ENCODE data around the gene TENM4. TPM values are rescaled to one million over a fixed set of nuclear protein-coding genes. Genes with fewer than 3 reads are reported as not detected.

The TENM4 gene
- total and polyA plus RNA-seq, 10 of the 15 experiments (the other 5 are each of a cell fraction or from before 2014, with no cell fraction given): 0.03 to 0.12 (median 0.06) TPM; not detected in 7

- no peak overlapping the region for H3K4me3 ChIP-seq
- in situ Hi-C loops (cut with MboI): no loop called here
- H3K79me2 ChIP-seq (ENCODE audit: control insufficient read depth, insufficient read depth, low read length): no peaks in the 10 kb centered on the region
- ChIA-PET CTCF (no interaction called here), RAD21 (ENCODE audit: unreplicated experiment) (no interaction called here), POLR2A (no interaction called here), SMC1A (ENCODE audit: uncharacterized antibody, unreplicated experiment) (no interaction called here)
- H3K4me2 ChIP-seq (ENCODE audit: control insufficient read depth, insufficient read depth): no peak overlapping the region
- no peaks in the 10 kb centered on the region for H3K4me1 ChIP-seq (ENCODE audit: control insufficient read depth, insufficient read depth, low read length)
- H4K20me1 ChIP-seq (ENCODE audit: control insufficient read depth, insufficient read depth): no peaks in the 10 kb centered on the region
- no peaks in the 10 kb centered on the region for H3K9me3 ChIP-seq (replicated peaks; ENCODE audit: control insufficient read depth, insufficient read depth, low read length)
- intact Hi-C loops (cut with micrococcal nuclease; ENCODE audit: unreplicated experiment): no loop called here
- WGBS (ENCODE audit: insufficient coverage, insufficient replicate concordance, low lambda C conversion rate, missing lambda C conversion rate): 49% methylated on average over 23 of the region's 23 CpGs
- no peak overlapping the region for H2AFZ ChIP-seq (ENCODE audit: control insufficient read depth, low read depth, low read length)
- H3K36me3 ChIP-seq (ENCODE audit: control insufficient read depth in 2 of 2, insufficient read depth in 2 of 2, low read length in 1 of 2): no peaks in the 10 kb centered on the region
- no peak overlapping the region for H3K9ac ChIP-seq (ENCODE audit: control insufficient read depth, insufficient read depth, low read length)
- ATAC-seq (no peak), DNase-seq (ENCODE audit: low read depth, low spot score) (no peak), FAIRE-seq (no peak)
- no peaks in the 10 kb centered on the region for H3K27me3 ChIP-seq (replicated peaks in 1 of 2; ENCODE audit: control insufficient read depth in 2 of 2, insufficient read depth in 2 of 2, low read length in 1 of 2)
- H3K27ac ChIP-seq (ENCODE audit: control insufficient read depth, insufficient read depth): no peak overlapping the region
- BruUV-seq (replicated peaks): no TSS peak
- no peak for TF ChIP-seq KLF5 (IDR thresholded peaks at IDR 0.05; ENCODE audit: partially characterized antibody)
- TF ChIP-seq RFX5 (IDR thresholded peaks at IDR 0.05; ENCODE audit: low read depth, low read length): no peak
- TF ChIP-seq RELB (IDR thresholded peaks at IDR 0.05; ENCODE audit: low read depth): no peak
- no peak for TF ChIP-seq SPI1 (IDR thresholded peaks at IDR 0.05; ENCODE audit: borderline replicate concordance, insufficient read depth, low read depth, low read length)
- TF ChIP-seq BACH1 (IDR thresholded peaks at IDR 0.05; ENCODE audit: borderline replicate concordance): no peak
- no peak for TF ChIP-seq CBX3 (IDR thresholded peaks at IDR 0.05; ENCODE audit: borderline replicate concordance, low read depth)
- TF ChIP-seq, protein P1, sequence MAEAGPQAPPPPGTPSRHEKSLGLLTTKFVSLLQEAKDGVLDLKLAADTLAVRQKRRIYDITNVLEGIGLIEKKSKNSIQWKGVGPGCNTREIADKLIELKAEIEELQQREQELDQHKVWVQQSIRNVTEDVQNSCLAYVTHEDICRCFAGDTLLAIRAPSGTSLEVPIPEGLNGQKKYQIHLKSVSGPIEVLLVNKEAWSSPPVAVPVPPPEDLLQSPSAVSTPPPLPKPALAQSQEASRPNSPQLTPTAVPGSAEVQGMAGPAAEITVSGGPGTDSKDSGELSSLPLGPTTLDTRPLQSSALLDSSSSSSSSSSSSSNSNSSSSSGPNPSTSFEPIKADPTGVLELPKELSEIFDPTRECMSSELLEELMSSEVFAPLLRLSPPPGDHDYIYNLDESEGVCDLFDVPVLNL (IDR thresholded peaks at IDR 0.05; ENCODE audit: low read depth, low read length): no peak
- TF ChIP-seq GATAD2B (conservative IDR thresholded peaks at IDR 0.05; ENCODE audit: low read depth): no peak
- no peak for TF ChIP-seq POLR2A (IDR thresholded peaks at IDR 0.05; ENCODE audit: low read depth, low read length)
- TF ChIP-seq TCF7 (IDR thresholded peaks at IDR 0.05; ENCODE audit: borderline replicate concordance): no peak
- TF ChIP-seq, protein P2, sequence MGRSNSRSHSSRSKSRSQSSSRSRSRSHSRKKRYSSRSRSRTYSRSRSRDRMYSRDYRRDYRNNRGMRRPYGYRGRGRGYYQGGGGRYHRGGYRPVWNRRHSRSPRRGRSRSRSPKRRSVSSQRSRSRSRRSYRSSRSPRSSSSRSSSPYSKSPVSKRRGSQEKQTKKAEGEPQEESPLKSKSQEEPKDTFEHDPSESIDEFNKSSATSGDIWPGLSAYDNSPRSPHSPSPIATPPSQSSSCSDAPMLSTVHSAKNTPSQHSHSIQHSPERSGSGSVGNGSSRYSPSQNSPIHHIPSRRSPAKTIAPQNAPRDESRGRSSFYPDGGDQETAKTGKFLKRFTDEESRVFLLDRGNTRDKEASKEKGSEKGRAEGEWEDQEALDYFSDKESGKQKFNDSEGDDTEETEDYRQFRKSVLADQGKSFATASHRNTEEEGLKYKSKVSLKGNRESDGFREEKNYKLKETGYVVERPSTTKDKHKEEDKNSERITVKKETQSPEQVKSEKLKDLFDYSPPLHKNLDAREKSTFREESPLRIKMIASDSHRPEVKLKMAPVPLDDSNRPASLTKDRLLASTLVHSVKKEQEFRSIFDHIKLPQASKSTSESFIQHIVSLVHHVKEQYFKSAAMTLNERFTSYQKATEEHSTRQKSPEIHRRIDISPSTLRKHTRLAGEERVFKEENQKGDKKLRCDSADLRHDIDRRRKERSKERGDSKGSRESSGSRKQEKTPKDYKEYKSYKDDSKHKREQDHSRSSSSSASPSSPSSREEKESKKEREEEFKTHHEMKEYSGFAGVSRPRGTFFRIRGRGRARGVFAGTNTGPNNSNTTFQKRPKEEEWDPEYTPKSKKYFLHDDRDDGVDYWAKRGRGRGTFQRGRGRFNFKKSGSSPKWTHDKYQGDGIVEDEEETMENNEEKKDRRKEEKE (IDR thresholded peaks at IDR 0.05): no peak
- no peak for TF ChIP-seq SREBF1 (IDR thresholded peaks at IDR 0.05; ENCODE audit: low read length)
- TF ChIP-seq SMAD5 (IDR thresholded peaks at IDR 0.05; ENCODE audit: low read depth): no peak
- TF ChIP-seq CEBPZ (IDR thresholded peaks at IDR 0.05; ENCODE audit: low read depth, low read length): no peak
- TF ChIP-seq CBFB (IDR thresholded peaks at IDR 0.05; ENCODE audit: low read depth): no peak
- TF ChIP-seq USF2 (IDR thresholded peaks at IDR 0.05; ENCODE audit: borderline replicate concordance, low read depth, low read length): no peak
- TF ChIP-seq TARDBP (IDR thresholded peaks at IDR 0.05; ENCODE audit: borderline replicate concordance): no peak
These were observed 617.9 kb downstream of the TENM4 start for GRCh38 chr11:78822931-78823423.
